Mesendoderm (in vitro differentiated cells): ENCODE measurements around the gene MMP17.

Experiments used
- DNase-seq: peaks from one replicate; pipeline ENCODE4 v3.0.0; 2013
- H2AK5ac ChIP-seq: 2 replicates; pipeline ENCODE4 v1.6.1; 2013; ENCODE audit warnings: low read length, inconsistent platforms
- H2BK120ac ChIP-seq: 2 replicates; pipeline ENCODE4 v1.6.1; 2013; ENCODE audit warnings: low read depth, mild to moderate bottlenecking, low read length, moderate library complexity, mixed read lengths
- H2BK15ac ChIP-seq: replicated peaks from 2 replicates; pipeline ENCODE4 v1.6.1; 2013; ENCODE audit warnings: low read depth, mild to moderate bottlenecking, moderate library complexity
- H2BK5ac ChIP-seq: 2 replicates; pipeline ENCODE4 v1.6.1; 2013; ENCODE audit warnings: low read length, inconsistent platforms
- H3K18ac ChIP-seq: 2 replicates; pipeline ENCODE4 v1.6.1; 2013; ENCODE audit warnings: mild to moderate bottlenecking, low read length, mixed read lengths
- H3K23ac ChIP-seq: one replicate; pipeline ENCODE4 v1.6.1; 2013; ENCODE audit warnings: low read length
- H3K27ac ChIP-seq: 2 replicates; pipeline ENCODE4 v1.5.1; 2013; ENCODE audit warnings: low read depth, mild to moderate bottlenecking, inconsistent platforms, low read length, moderate library complexity
- H3K27me3 ChIP-seq: 2 replicates; pipeline ENCODE4 v1.6.1; 2013; ENCODE audit warnings: low read length, control low read depth, mild to moderate bottlenecking, inconsistent platforms; ENCODE audit not compliant: insufficient read depth, poor library complexity
- H3K36me3 ChIP-seq: 2 replicates; pipeline ENCODE4 v1.6.1; 2013; ENCODE audit warnings: low read length, inconsistent platforms; ENCODE audit not compliant: control insufficient read depth, insufficient read depth
- H3K4ac ChIP-seq: one replicate; pipeline ENCODE4 v1.6.1; 2013; ENCODE audit warnings: low read depth, mild to moderate bottlenecking, low read length, moderate library complexity
- H3K4me1 ChIP-seq: 2 replicates; pipeline ENCODE4 v1.6.1; 2013; ENCODE audit warnings: low read depth, low read length, inconsistent platforms; ENCODE audit not compliant: control insufficient read depth
- H3K4me2 ChIP-seq: 2 replicates; pipeline ENCODE4 v1.6.1; 2013; ENCODE audit warnings: low read length
- H3K4me3 ChIP-seq: 2 replicates; pipeline ENCODE4 v1.5.1; 2013; ENCODE audit warnings: mild to moderate bottlenecking, low read length
- H3K56ac ChIP-seq: one replicate; pipeline ENCODE4 v1.6.1; 2013; ENCODE audit warnings: low read length
- H3K79me1 ChIP-seq: 2 replicates; pipeline ENCODE4 v1.6.1; 2013; ENCODE audit warnings: low read length, inconsistent platforms
- H3K79me2 ChIP-seq: 2 replicates; pipeline ENCODE4 v1.6.1; 2013; ENCODE audit warnings: mild to moderate bottlenecking, low read length; ENCODE audit not compliant: control insufficient read depth, insufficient read depth
- H3K9ac ChIP-seq: 2 replicates; pipeline ENCODE4 v1.6.1; 2013; ENCODE audit warnings: low read length, inconsistent platforms
- H4K5ac ChIP-seq: one replicate; pipeline ENCODE4 v1.6.1; 2013; ENCODE audit warnings: low read length
- H4K8ac ChIP-seq: one replicate; pipeline ENCODE4 v1.6.1; 2013; ENCODE audit warnings: low read depth, mild to moderate bottlenecking, control low read depth, low read length, moderate library complexity
- WGBS: extraction: QIAGEN DNeasy Blood & Tissue Kit; methylation state at CpG from one replicate; pipeline ENCODE4 v1.1.7; 2013; ENCODE audit warnings: low lambda C conversion rate, missing lambda C conversion rate; ENCODE audit not compliant: insufficient coverage; ENCODE audit errors: extremely low coverage; 5-methylcytosine and 5-hydroxymethylcytosine counted together

The MMP17 gene

GRCh38 chr12:131785763-131786330 lies 42.3 kb upstream of the MMP17 start:
- Histone ChIP-seq H3K4me3 (no peak overlapping the region), H3K9ac (no peak overlapping the region), H3K4me1 (peaks cover 2% of the 10 kb centered on the region), H3K27me3 (no peaks in the 10 kb centered on the region), H3K4ac (no peak overlapping the region), H3K79me1 (no peaks in the 10 kb centered on the region), H4K8ac (no peak overlapping the region), H4K5ac (no peak overlapping the region), H3K23ac (no peak overlapping the region), H3K4me2 (no peak overlapping the region), H3K79me2 (no peaks in the 10 kb centered on the region), H3K27ac (no peak overlapping the region), H3K36me3 (peaks cover 8% of the 10 kb centered on the region), H2BK15ac (no peak overlapping the region), H2BK120ac (no peak overlapping the region), H3K18ac (no peak overlapping the region), H2BK5ac (no peak overlapping the region), H3K56ac (no peak overlapping the region), H2AK5ac (no peak overlapping the region)
- WGBS = no CpG with 5 or more reads among the region's 15 CpGs
- DNase-seq = peak; percentile 40

GRCh38 chr12:131786331-131786730 lies 41.9 kb upstream of the MMP17 start:
- no peaks in the 10 kb centered on the region for H3K27me3 ChIP-seq
- no peaks in the 10 kb centered on the region for H3K79me1 ChIP-seq
- no peak overlapping the region for H3K27ac ChIP-seq
- H3K4me3 ChIP-seq = no peak overlapping the region
- no peak overlapping the region for H3K4me2 ChIP-seq
- H4K5ac ChIP-seq = no peak overlapping the region
- no peak for DNase-seq
- no peak overlapping the region for H3K23ac ChIP-seq
- H2BK15ac ChIP-seq = no peak overlapping the region
- no peak overlapping the region for H2BK120ac ChIP-seq
- peaks cover 8% of the 10 kb centered on the region for H3K36me3 ChIP-seq
- no peak overlapping the region for H2BK5ac ChIP-seq
- no peaks in the 10 kb centered on the region for H3K79me2 ChIP-seq
- H3K18ac ChIP-seq = no peak overlapping the region
- H3K4ac ChIP-seq = no peak overlapping the region
- no peak overlapping the region for H3K9ac ChIP-seq
- no peak overlapping the region for H4K8ac ChIP-seq
- H2AK5ac ChIP-seq = no peak overlapping the region
- no peak overlapping the region for H3K56ac ChIP-seq
- no CpG with 5 or more reads among the region's 15 CpGs for WGBS
- H3K4me1 ChIP-seq = peaks cover 2% of the 10 kb centered on the region

GRCh38 chr12:131787143-131787660 lies 41.0 kb upstream of the MMP17 start:
- Histone ChIP-seq H3K9ac (no peak overlapping the region), H3K36me3 (peaks cover 10% of the 10 kb centered on the region), H3K79me2 (no peaks in the 10 kb centered on the region), H3K56ac (no peak overlapping the region), H3K4ac (no peak overlapping the region), H3K23ac (no peak overlapping the region), H4K8ac (no peak overlapping the region), H3K27me3 (no peaks in the 10 kb centered on the region), H3K4me1 (peaks cover 2% of the 10 kb centered on the region), H3K79me1 (no peaks in the 10 kb centered on the region), H3K4me3 (no peak overlapping the region), H2BK120ac (no peak overlapping the region), H4K5ac (no peak overlapping the region), H2BK5ac (no peak overlapping the region), H3K18ac (no peak overlapping the region), H2BK15ac (no peak overlapping the region), H2AK5ac (no peak overlapping the region), H3K4me2 (no peak overlapping the region), H3K27ac (no peak overlapping the region)
- WGBS = no CpG with 5 or more reads among the region's 17 CpGs
- DNase-seq = no peak

GRCh38 chr12:131788070-131788469 lies 40.1 kb upstream of the MMP17 start:
- no peak overlapping the region for H3K9ac ChIP-seq

GRCh38 chr12:131789638-131790037 lies 38.6 kb upstream of the MMP17 start:
- Histone ChIP-seq H4K8ac (no peak overlapping the region), H2BK15ac (no peak overlapping the region), H3K79me1 (no peaks in the 10 kb centered on the region), H3K27me3 (no peaks in the 10 kb centered on the region), H3K23ac (no peak overlapping the region), H2BK5ac (no peak overlapping the region), H3K18ac (no peak overlapping the region), H3K36me3 (peaks cover 10% of the 10 kb centered on the region), H3K4me2 (no peak overlapping the region), H3K79me2 (no peaks in the 10 kb centered on the region), H3K4ac (no peak overlapping the region), H3K56ac (no peak overlapping the region), H3K4me1 (no peaks in the 10 kb centered on the region), H3K4me3 (no peak overlapping the region), H3K9ac (no peak overlapping the region), H2BK120ac (no peak overlapping the region), H3K27ac (no peak overlapping the region), H2AK5ac (no peak overlapping the region), H4K5ac (no peak overlapping the region)
- no CpG with 5 or more reads among the region's 12 CpGs for WGBS
- no peak for DNase-seq

More at GRCh38 chr12:131788070-131788469, 40.1 kb upstream of the MMP17 start:
- H3K27me3 ChIP-seq = no peaks in the 10 kb centered on the region
- no peak for DNase-seq
- no peak overlapping the region for H4K5ac ChIP-seq
- H3K4me2 ChIP-seq = no peak overlapping the region
- H3K36me3 ChIP-seq = peaks cover 10% of the 10 kb centered on the region
- H2AK5ac ChIP-seq = no peak overlapping the region
- WGBS = no CpG with 5 or more reads among the region's 11 CpGs
- no peak overlapping the region for H3K18ac ChIP-seq
- H3K56ac ChIP-seq = no peak overlapping the region
- H2BK15ac ChIP-seq = no peak overlapping the region
- no peak overlapping the region for H3K4ac ChIP-seq
- H3K79me2 ChIP-seq = no peaks in the 10 kb centered on the region
- no peak overlapping the region for H2BK120ac ChIP-seq
- H2BK5ac ChIP-seq = no peak overlapping the region
- H3K4me1 ChIP-seq = peaks cover 2% of the 10 kb centered on the region
- no peak overlapping the region for H3K27ac ChIP-seq
- H4K8ac ChIP-seq = no peak overlapping the region
- H3K79me1 ChIP-seq = no peaks in the 10 kb centered on the region
- H3K4me3 ChIP-seq = no peak overlapping the region
- no peak overlapping the region for H3K23ac ChIP-seq
